Chondrocyte (in vitro differentiated cells): ENCODE results near the gene RSRP1. TPM values are rescaled to one million over a fixed set of nuclear protein-coding genes. Genes with fewer than 3 reads are reported as not detected.
"Not testable (repeated sequence)": the region's sequence is repeated elsewhere in the genome, so short reads cannot be mapped to it uniquely, and the experiment has no call there.

Experiments
- DNase-seq: peaks from one replicate; pipeline ENCODE4 v3.0.0; 2021; ENCODE audit warnings: mixed read lengths, low spot score
- H3K27ac Mint-ChIP-seq: one replicate; pipeline ENCODE4 v1.8.0; 2021; ENCODE audit warnings: mild to moderate bottlenecking, moderate library complexity, mixed read lengths; ENCODE audit not compliant: unreplicated experiment
- H3K27me3 Mint-ChIP-seq: 2 replicates; pipeline ENCODE4 v1.8.0; 2021; ENCODE audit warnings: low read depth, mixed read lengths
- H3K36me3 Mint-ChIP-seq: 2 replicates; pipeline ENCODE4 v1.8.0; 2021; ENCODE audit warnings: low read depth, mixed read lengths
- H3K4me1 Mint-ChIP-seq: 2 replicates; pipeline ENCODE4 v1.8.0; 2021; ENCODE audit warnings: low read depth, mild to moderate bottlenecking, mixed read lengths
- H3K4me3 Mint-ChIP-seq: one replicate; pipeline ENCODE4 v1.8.0; 2021; ENCODE audit warnings: mild to moderate bottlenecking, moderate library complexity, mixed read lengths; ENCODE audit not compliant: unreplicated experiment
- H3K9me3 Mint-ChIP-seq: 2 replicates; pipeline ENCODE4 v1.8.0; 2021; ENCODE audit warnings: low read depth, mixed read lengths
- CTCF ChIP-seq: fragments of 200-600 bp; sonication (generic); IDR thresholded peaks from 2 replicates; pipeline ENCODE4 v1.5.0; 2021; ENCODE audit warnings: antibody characterized with exemption, mild to moderate bottlenecking, moderate library complexity
- total RNA-seq: library from RNA; stranded (reverse); gene quantifications from 3 replicates; pipeline ENCODE4 v1.2.1, GENCODE V29; 2021

The RSRP1 gene
- total RNA-seq, 1 donor from 2014 or later, result 76.4 TPM

DNA sequence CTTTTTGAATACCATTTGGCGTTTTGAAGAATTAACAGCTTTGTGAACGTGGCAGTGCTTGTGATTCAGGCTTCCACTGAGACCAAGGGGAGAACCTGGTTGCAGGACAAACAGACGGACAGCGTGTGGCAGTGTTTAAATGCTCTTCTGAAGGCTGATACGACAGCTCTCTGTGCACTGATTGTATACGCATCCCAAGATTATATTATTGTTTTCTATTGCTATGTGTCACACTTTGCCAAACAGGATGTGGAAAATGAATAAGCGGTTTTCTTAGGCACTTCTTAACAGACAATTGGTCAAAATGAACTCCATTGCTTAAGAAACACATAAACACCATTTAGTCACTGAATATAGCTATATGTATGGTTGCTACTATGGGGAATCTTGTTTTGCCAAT, 12.6 kb upstream of the RSRP1 start:
- not testable (repeated sequence) for H3K9me3 Mint-ChIP-seq, DNase-seq

DNA sequence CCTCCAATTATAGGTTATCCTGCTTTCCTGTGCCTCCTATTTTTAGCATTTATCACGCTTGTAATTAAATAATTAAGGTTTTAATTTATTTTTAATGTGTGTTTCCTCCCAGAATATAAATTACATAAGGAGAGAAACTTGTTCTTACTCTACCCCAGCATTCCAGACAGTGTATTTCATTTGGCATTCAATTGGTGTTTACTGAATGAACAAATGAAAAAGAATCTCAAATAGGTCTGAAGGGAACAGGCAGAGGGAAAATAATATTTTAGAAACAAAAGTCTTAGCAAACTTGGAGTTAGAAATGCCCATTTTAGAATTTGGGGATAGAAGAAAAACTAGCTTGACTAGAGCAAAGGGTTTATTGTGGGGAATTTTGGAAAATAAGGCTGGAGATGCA, 9.9 kb upstream of the RSRP1 start:
- Mint-ChIP-seq H3K27me3 (no peaks in the 10 kb centered on the region), H3K4me1 (peaks cover 13% of the 10 kb centered on the region), H3K27ac (peak overlapping the region; percentile 82), H3K36me3 (no peaks in the 10 kb centered on the region), H3K4me3 (no peak overlapping the region), H3K9me3 (no peaks in the 10 kb centered on the region)
- no peak for DNase-seq
- no peak for TF ChIP-seq CTCF

More for the DNA sequence above, 12.6 kb upstream of the RSRP1 start:
- H3K27ac Mint-ChIP-seq, H3K27me3 Mint-ChIP-seq, H3K4me3 Mint-ChIP-seq, H3K36me3 Mint-ChIP-seq: not testable (repeated sequence)
- H3K4me1 Mint-ChIP-seq, result peaks cover 13% of the 10 kb centered on the region
- TF ChIP-seq CTCF, result peak; percentile 60

DNA sequence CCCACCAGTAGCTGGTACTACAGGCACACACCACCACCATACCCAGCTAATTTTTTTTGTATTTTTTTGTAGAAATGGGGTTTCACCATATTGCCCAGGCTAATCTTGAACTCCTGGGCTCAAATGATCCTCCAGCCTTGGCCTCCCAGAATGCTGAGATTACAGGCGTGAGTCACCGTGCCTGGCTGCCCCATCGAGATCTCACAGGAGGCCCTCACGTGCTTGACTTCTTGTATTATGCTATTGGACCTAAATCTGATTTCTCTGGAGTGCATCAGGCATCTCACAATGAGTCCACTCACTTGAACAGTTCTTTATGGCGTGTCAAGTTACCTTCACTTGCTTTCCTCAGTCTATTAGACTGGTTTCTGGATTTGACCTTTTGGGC, 9.3 kb upstream of the RSRP1 start:
- DNase-seq, result no peak
- H3K9me3 Mint-ChIP-seq, result no peaks in the 10 kb centered on the region
- no peaks in the 10 kb centered on the region for H3K36me3 Mint-ChIP-seq
- H3K27me3 Mint-ChIP-seq, result no peaks in the 10 kb centered on the region
- no peak for TF ChIP-seq CTCF
- H3K4me1 Mint-ChIP-seq, result peaks cover 13% of the 10 kb centered on the region
- H3K27ac Mint-ChIP-seq, result peak overlapping the region; percentile 82
- H3K4me3 Mint-ChIP-seq, result no peak overlapping the region

DNA sequence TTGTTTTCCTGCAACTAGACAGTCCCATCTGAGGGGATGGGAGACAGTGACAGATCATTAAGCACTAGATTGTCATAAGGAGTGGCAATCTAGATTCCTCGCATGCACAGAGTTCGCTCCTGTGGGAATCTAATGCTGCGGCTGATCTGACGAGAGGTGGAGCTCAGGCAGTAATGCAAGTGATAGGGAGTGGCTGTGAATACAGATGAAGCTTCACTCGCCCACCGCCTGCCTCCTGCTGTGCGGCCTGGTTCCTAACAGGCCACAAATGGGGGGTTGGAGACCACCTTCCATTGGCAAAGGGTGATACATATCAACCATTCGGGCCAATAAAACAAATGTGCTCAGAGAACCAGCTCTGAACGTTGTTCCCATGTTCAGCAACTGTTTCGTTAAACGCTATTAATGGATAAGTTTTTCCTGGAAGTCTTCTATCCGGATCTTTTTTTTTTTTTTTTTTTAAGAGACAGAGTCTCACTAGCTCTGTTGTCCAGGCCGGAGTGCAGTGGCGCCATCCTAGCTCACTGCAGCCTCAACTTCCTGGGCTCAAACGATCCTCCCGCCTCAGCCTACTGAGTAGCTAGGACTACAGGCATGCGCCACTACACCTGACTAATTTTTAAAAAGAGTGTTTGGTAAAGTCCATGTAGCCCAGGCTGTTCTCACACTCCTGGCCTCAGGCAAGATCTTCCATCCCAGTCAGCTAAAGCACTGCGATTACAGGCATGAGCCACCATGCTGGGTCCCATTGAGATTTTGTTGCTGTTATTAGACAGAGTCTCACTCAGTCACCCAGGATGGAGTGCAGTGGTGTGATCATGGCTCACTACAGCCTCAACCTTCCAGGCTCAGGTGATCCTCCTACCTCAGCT, 8.7 kb upstream of the RSRP1 start:
- Mint-ChIP-seq H3K9me3 (no peaks in the 10 kb centered on the region), H3K27me3 (no peaks in the 10 kb centered on the region), H3K36me3 (no peaks in the 10 kb centered on the region), H3K4me3 (no peak overlapping the region), H3K27ac (no peak overlapping the region), H3K4me1 (peaks cover 13% of the 10 kb centered on the region)
- no peak for TF ChIP-seq CTCF
- no peak for DNase-seq

DNA sequence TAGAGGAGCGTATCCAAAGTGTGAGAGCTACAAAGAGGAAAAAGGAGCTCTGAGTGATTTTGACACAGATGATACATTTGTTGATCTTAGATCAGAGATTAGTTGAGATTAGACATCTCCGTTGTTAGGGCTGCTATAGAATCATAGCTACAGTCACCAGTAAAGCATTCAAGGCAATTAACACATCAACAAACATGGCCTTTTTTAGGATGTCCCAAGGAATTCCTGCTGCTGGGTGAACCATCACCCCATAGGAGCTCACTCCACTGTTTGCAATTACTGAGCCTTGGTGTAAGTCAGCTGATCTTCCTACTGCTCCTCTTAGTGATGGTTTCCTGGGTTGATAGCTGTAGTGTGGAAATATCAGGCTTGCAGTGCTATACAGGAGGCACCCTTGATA, 6.7 kb upstream of the RSRP1 start:
- Mint-ChIP-seq H3K4me3 (no peak overlapping the region), H3K27ac (no peak overlapping the region), H3K4me1 (peaks cover 13% of the 10 kb centered on the region), H3K27me3 (no peaks in the 10 kb centered on the region), H3K9me3 (no peaks in the 10 kb centered on the region), H3K36me3 (no peaks in the 10 kb centered on the region)
- no peak for TF ChIP-seq CTCF
- no peak for DNase-seq
